ENCODE data around the gene MREG. TPM values are rescaled to one million over a fixed set of nuclear protein-coding genes. Genes with fewer than 3 reads are reported as not detected.

The MREG gene
- total and polyA plus RNA-seq, 9 of the 15 experiments (the other 6 are each of a cell fraction or from before 2014, with no cell fraction given), result 0.77 to 3.8 (median 2.3) TPM

DNA sequence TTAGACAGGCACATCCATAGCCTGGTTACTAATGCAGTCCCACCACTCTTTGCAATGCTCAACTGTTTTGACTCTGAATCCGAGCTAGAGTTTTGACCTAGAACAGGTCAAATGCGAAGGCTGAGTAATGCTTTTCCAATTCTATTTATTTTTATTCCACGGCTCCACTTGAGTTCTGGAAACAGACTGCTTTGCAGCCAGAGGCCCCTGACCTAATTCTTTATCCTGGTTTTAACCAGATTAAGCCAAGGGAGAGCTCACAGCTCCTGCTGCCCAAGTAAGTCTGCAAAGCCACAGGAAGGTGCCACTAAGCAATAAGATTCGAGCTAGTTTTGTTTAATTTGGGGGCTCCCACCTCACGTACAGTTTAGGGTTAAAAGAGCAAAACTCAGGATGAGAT is 51.4 kb downstream of the MREG start:
- CTCF ChIA-PET (ENCODE audit: low intra/inter-chr PET ratio), result no interaction called here
- no TSS peak for BruUV-seq (replicated peaks)
- Histone ChIP-seq H3K79me2 (ENCODE audit: control insufficient read depth, insufficient read depth, low read length) (no peaks in the 10 kb centered on the region), H3K9me3 (replicated peaks; ENCODE audit: control insufficient read depth, insufficient read depth, low read depth, low read length) (no peaks in the 10 kb centered on the region), H3K27me3 (ENCODE audit: control insufficient read depth in 2 of 2, insufficient read depth in 2 of 2, low read length in 2 of 2) (no peaks in the 10 kb centered on the region), H3K9ac (ENCODE audit: insufficient read depth in 1 of 2, low read depth in 2 of 2, low read length in 2 of 2) (no peak overlapping the region), H3K9me1 (ENCODE audit: control insufficient read depth, insufficient read depth, low read length) (no peaks in the 10 kb centered on the region), H2AFZ (ENCODE audit: low read depth, low read length) (no peak overlapping the region), H3K4me1 (replicated peaks in 1 of 2; ENCODE audit: control insufficient read depth in 2 of 2, insufficient read depth in 2 of 2, low read length in 2 of 2) (peaks cover 6 to 17% of the 10 kb centered on the region in 2 experiments; a peak in 4 of 5 replicates), H3K4me3 (no peak overlapping the region), H3K27ac (ENCODE audit: extremely low read depth, low read depth, low read length) (no peak overlapping the region), H3K36me3 (ENCODE audit: control insufficient read depth, insufficient read depth, low read length) (no peaks in the 10 kb centered on the region; the same call in 2 of the 3 replicates), H3K4me2 (ENCODE audit: insufficient read depth, low read length) (no peak overlapping the region), H4K20me1 (replicated peaks; ENCODE audit: control insufficient read depth, insufficient read depth, low read length) (no peaks in the 10 kb centered on the region)
- no peak for FAIRE-seq
- WGBS (ENCODE audit: insufficient coverage, low coverage, missing lambda C conversion rate), result 49% methylated on average over 5 of the region's 5 CpGs
- DNase-seq (ENCODE audit: extremely low read depth in 1 of 4, low spot score in 3 of 4), result no peak
- ATAC-seq, result no peak
- TF ChIP-seq, protein P1, sequence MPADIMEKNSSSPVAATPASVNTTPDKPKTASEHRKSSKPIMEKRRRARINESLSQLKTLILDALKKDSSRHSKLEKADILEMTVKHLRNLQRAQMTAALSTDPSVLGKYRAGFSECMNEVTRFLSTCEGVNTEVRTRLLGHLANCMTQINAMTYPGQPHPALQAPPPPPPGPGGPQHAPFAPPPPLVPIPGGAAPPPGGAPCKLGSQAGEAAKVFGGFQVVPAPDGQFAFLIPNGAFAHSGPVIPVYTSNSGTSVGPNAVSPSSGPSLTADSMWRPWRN (IDR thresholded peaks at IDR 0.05; ENCODE audit: low read depth), result no peak
- TF ChIP-seq MAFK (IDR thresholded peaks at IDR 0.05; ENCODE audit: low read length), result no peak
- TF ChIP-seq, protein P2, sequence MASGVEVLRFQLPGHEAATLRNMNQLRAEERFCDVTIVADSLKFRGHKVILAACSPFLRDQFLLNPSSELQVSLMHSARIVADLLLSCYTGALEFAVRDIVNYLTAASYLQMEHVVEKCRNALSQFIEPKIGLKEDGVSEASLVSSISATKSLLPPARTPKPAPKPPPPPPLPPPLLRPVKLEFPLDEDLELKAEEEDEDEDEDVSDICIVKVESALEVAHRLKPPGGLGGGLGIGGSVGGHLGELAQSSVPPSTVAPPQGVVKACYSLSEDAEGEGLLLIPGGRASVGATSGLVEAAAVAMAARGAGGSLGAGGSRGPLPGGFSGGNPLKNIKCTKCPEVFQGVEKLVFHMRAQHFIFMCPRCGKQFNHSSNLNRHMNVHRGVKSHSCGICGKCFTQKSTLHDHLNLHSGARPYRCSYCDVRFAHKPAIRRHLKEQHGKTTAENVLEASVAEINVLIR (CRISPR knock-in tag; IDR thresholded peaks at IDR 0.05), result no peak
- TF ChIP-seq ZNF3 (CRISPR knock-in tag; IDR thresholded peaks at IDR 0.05), result no peak
- TF ChIP-seq ZNF212 (CRISPR knock-in tag; IDR thresholded peaks at IDR 0.05), result no peak
- TF ChIP-seq THAP7 (CRISPR knock-in tag; IDR thresholded peaks at IDR 0.05), result no peak
- no peak for TF ChIP-seq ZSCAN32 (CRISPR knock-in tag; IDR thresholded peaks at IDR 0.05)
- no peak for TF ChIP-seq TBP (optimal IDR thresholded peaks at IDR 0.05; ENCODE audit: low read depth, low read length)
- no peak for TF ChIP-seq RAD51 (IDR thresholded peaks at IDR 0.05; ENCODE audit: borderline replicate concordance, low read depth)
- TF ChIP-seq RBFOX2 (IDR thresholded peaks at IDR 0.05; ENCODE audit: low read depth, low read length), result no peak
- TF ChIP-seq BHLHE40 (IDR thresholded peaks at IDR 0.05; ENCODE audit: low read length), result no peak
- no peak for TF ChIP-seq ETV5 (CRISPR knock-in tag; IDR thresholded peaks at IDR 0.05; ENCODE audit: low read depth)
- intact Hi-C loops (cut with micrococcal nuclease), result no loop called here
- POLR2A ChIA-PET, result no interaction called here
- in situ Hi-C loops (cut with MboI), result no loop called here

All from K562 (cell line).